KMS-11 (cell line): ENCODE results near the gene HMGXB4.

ENCODE experiments used
- H2AFZ ChIP-seq: fragments of 200-600 bp; sonication (generic); 2 replicates; pipeline ENCODE4 v1.6.1; 2016; ENCODE audit warnings: antibody characterized with exemption, mixed run types, low read depth
- H3K27ac ChIP-seq: fragments of 200-600 bp; sonication (generic); 2 replicates; pipeline ENCODE4 v1.6.1; 2016; ENCODE audit warnings: mild to moderate bottlenecking, mixed run types
- H3K27me3 ChIP-seq: fragments of 200-600 bp; sonication (generic); 2 replicates; pipeline ENCODE4 v1.6.1; 2017; ENCODE audit warnings: mild to moderate bottlenecking, low read depth, mixed run types, moderate library complexity; ENCODE audit not compliant: insufficient read depth
- H3K36me3 ChIP-seq: fragments of 200-600 bp; sonication (generic); 2 replicates; pipeline ENCODE4 v1.6.1; 2017; ENCODE audit warnings: mild to moderate bottlenecking, mixed run types; ENCODE audit not compliant: insufficient read depth
- H3K4me1 ChIP-seq: fragments of 200-600 bp; sonication (generic); 2 replicates; pipeline ENCODE4 v1.6.1; 2016; ENCODE audit warnings: mild to moderate bottlenecking, low read depth, mixed run types; ENCODE audit not compliant: poor library complexity, severe bottlenecking
- H3K4me2 ChIP-seq: fragments of 200-600 bp; sonication (generic); 2 replicates; pipeline ENCODE4 v1.7.0; 2016; ENCODE audit warnings: mild to moderate bottlenecking, mixed run types
- H3K4me3 ChIP-seq: fragments of 200-600 bp; sonication (generic); IDR thresholded peaks from 2 replicates; pipeline ENCODE4 v1.6.1; 2017; ENCODE audit warnings: low read depth, low read length, mixed read lengths; ENCODE audit not compliant: insufficient read depth
- H3K79me2 ChIP-seq: fragments of 200-600 bp; sonication (generic); 2 replicates; pipeline ENCODE4 v1.6.1; 2016; ENCODE audit warnings: low read depth, mixed run types; ENCODE audit not compliant: insufficient read depth
- H3K9ac ChIP-seq: fragments of 200-600 bp; sonication (generic); 2 replicates; pipeline ENCODE4 v1.6.1; 2016; ENCODE audit warnings: mild to moderate bottlenecking, mixed run types
- H4K20me1 ChIP-seq: fragments of 200-600 bp; sonication (generic); 2 replicates; pipeline ENCODE4 v1.6.1; 2016; ENCODE audit warnings: mild to moderate bottlenecking, mixed run types; ENCODE audit not compliant: insufficient read depth
- CTCF ChIP-seq: fragments of 200-600 bp; sonication (generic); conservative IDR thresholded peaks from 2 replicates; pipeline ENCODE4 v1.6.1; 2017; ENCODE audit warnings: low read depth, mild to moderate bottlenecking, antibody characterized with exemption, low read length, moderate library complexity, mixed read lengths

HMGXB4 gene

DNA sequence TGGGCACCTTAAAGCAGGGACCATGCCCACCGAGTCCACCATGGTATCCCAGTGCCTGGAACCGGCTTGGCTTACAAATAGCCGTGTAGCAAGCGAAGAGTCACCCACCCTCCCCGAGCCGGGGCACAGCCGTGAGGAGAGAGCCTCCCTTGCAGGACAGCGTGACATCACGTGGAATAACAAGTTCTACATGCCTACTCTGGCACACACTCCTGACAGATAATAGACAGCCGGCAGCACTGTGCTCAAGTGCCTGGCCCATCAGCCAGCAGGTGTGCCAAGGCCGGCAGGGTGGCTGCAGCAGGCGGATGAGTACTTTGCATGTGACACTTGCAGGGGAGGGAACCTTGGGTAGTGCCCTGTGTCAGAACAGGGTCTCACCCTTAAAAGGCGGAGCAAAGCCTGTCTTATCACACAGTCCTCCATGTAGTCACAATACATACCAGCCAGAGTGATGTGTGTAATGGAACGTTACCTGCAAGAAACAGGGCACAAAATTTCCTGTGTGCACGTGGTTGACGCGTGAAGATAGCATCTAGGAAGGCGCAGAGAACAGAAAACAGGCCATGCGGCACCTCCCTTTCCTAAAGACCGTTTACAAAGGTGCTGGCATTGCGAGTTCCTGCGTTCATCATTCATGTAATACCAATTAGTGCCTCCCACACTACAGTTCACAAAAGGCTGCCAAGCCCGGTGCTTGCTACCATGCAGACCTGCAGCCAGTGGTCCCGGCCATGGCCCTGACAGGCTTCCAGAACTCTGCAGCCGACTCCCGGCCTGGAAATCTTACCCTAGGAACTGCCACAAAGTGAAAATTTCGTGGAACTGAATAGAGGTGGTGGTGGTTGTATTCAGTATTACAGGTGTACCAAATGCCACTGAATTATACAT lies 58.8 kb downstream of the HMGXB4 start:
- no peaks in the 10 kb centered on the region for H3K36me3 ChIP-seq
- no peaks in the 10 kb centered on the region for H3K79me2 ChIP-seq
- TF ChIP-seq CTCF, result no peak
- H3K4me1 ChIP-seq, result peaks cover 31% of the 10 kb centered on the region
- H3K27me3 ChIP-seq, result no peaks in the 10 kb centered on the region
- H3K9ac ChIP-seq, result no peak overlapping the region
- no peak overlapping the region for H3K4me3 ChIP-seq
- H3K27ac ChIP-seq, result no peak overlapping the region
- H2AFZ ChIP-seq, result no peak overlapping the region
- no peak overlapping the region for H3K4me2 ChIP-seq
- H4K20me1 ChIP-seq, result no peaks in the 10 kb centered on the region

DNA sequence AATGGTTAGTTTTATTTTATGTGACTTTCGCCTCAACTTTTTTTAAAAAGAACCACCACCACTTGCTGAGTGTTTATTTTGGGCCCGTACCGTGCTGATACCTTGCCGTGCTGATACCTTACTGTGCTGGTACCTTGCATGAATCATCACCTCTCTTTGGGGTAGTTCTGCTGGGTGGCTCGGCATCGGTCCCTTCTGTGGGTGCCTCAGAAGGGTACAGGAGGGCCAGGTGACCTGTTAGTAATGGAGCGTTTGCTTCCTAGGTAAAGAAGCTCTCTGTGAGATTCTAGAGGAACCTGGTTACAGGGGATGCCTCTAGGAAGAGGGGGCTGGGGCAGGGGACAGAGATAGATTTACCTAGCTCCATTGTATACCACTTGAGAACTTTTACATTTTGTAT lies 59.5 kb downstream of the HMGXB4 start:
- H4K20me1 ChIP-seq, result no peaks in the 10 kb centered on the region
- no peak overlapping the region for H3K27ac ChIP-seq
- no peaks in the 10 kb centered on the region for H3K27me3 ChIP-seq
- TF ChIP-seq CTCF, result no peak
- H3K4me3 ChIP-seq, result no peak overlapping the region
- H3K79me2 ChIP-seq, result no peaks in the 10 kb centered on the region
- H3K4me1 ChIP-seq, result peaks cover 24% of the 10 kb centered on the region
- no peak overlapping the region for H3K4me2 ChIP-seq
- no peak overlapping the region for H2AFZ ChIP-seq
- H3K36me3 ChIP-seq, result no peaks in the 10 kb centered on the region
- no peak overlapping the region for H3K9ac ChIP-seq

- no peaks in the 10 kb centered on the region for H3K27me3 ChIP-seq
- H3K4me2 ChIP-seq, result no peak overlapping the region
- no peak overlapping the region for H3K4me3 ChIP-seq
- no peak for TF ChIP-seq CTCF
- no peak overlapping the region for H3K27ac ChIP-seq
- H3K79me2 ChIP-seq, result no peaks in the 10 kb centered on the region
- no peaks in the 10 kb centered on the region for H4K20me1 ChIP-seq
- H3K9ac ChIP-seq, result no peak overlapping the region
- no peak overlapping the region for H2AFZ ChIP-seq
- no peaks in the 10 kb centered on the region for H3K36me3 ChIP-seq
- peaks cover 14% of the 10 kb centered on the region for H3K4me1 ChIP-seq
Measured at GRCh38 chr22:35317680-35318290, 60.5 kb downstream of the HMGXB4 start.

DNA sequence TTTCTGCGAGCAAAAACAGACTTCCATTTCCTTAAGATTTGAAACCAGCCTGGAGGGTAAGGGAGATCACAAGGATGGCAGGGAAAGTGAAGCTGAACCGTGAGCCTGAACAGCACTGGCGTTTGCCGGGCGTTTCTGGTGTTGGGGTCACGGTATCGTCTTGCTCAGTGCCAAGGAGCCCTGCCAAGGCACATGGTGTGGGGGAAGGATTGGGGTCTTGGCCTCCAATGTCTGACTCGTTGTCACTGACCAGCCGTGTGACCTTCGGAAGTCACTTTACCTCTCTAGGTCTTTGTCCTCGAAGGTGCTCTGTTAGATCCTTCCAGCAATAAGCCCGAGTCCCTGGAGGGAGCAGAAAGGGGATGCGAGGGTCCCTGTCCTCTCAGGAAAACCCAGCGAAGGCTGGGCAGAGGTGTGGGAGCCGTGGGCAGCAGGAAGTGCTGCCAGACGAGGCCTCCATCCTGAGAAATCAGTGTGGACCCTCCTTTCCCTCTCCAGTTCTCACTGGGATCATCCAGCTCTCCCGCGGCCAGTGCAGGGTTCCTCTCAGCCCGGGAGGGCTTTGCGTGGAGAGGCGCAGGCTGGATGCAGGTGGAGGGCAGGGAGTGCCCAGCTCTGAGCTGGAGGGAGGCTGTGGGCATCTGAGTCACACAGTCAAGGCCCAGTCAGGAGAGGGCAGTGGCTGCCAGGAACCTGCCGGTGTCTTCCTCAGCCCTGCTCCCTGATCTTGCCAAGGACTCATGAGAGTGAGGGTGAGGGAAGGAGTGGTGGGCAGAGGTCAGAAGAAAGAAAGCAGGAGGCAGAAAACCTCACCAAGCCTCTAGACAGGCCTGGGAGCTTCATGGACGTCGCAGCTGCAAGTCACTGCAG lies 61.3 kb downstream of the HMGXB4 start:
- Histone ChIP-seq H4K20me1 (no peaks in the 10 kb centered on the region), H3K36me3 (no peaks in the 10 kb centered on the region), H3K27ac (no peak overlapping the region), H3K79me2 (no peaks in the 10 kb centered on the region), H3K27me3 (no peaks in the 10 kb centered on the region), H2AFZ (no peak overlapping the region), H3K4me2 (no peak overlapping the region), H3K4me1 (peaks cover 6% of the 10 kb centered on the region), H3K9ac (no peak overlapping the region), H3K4me3 (no peak overlapping the region)
- no peak for TF ChIP-seq CTCF
